HG02678 (cell line): ENCODE data around the gene GNS.
"Not testable (repeated sequence)": the region's sequence is repeated elsewhere in the genome, so short reads cannot be mapped to it uniquely, and the experiment has no call there.

ENCODE experiments used
- ATAC-seq: cut with Tn5 transposase; IDR thresholded peaks from one replicate; pipeline ENCODE4 v1.9.1; 2021; ENCODE audit warnings: mild to moderate bottlenecking, moderate library complexity; ENCODE audit not compliant: unreplicated experiment

Gene GNS

GRCh38 chr12:64699504-64700115 lies 59.6 kb downstream of the GNS start:
- no peak for ATAC-seq

- ATAC-seq: no peak
Observed at GRCh38 chr12:64696080-64696741, 63.0 kb downstream of the GNS start.

- ATAC-seq: no peak
Observed at GRCh38 chr12:64695550-64695949, 63.7 kb downstream of the GNS start.

- no peak for ATAC-seq
Observed at GRCh38 chr12:64694130-64695040, 64.8 kb downstream of the GNS start.

GRCh38 chr12:64691795-64692583 lies 67.2 kb downstream of the GNS start:
- no peak for ATAC-seq

GRCh38 chr12:64691227-64691794 lies 67.9 kb downstream of the GNS start:
- ATAC-seq: no peak

GRCh38 chr12:64690236-64690635 lies 69.0 kb downstream of the GNS start:
- not testable (repeated sequence) for ATAC-seq

- ATAC-seq: no peak
Observed at GRCh38 chr12:64688715-64689114, 70.5 kb downstream of the GNS start.

- ATAC-seq: no peak
Observed at GRCh38 chr12:64688219-64688618, 71.0 kb downstream of the GNS start.

GRCh38 chr12:64687816-64688215 lies 71.4 kb downstream of the GNS start:
- ATAC-seq: no peak

- no peak for ATAC-seq
Observed at GRCh38 chr12:64685605-64686004, 73.6 kb downstream of the GNS start.

GRCh38 chr12:64685050-64685449 lies 74.2 kb downstream of the GNS start:
- ATAC-seq: no peak

GRCh38 chr12:64683816-64684543 lies 75.2 kb downstream of the GNS start:
- ATAC-seq: no peak

- ATAC-seq: no peak
Observed at GRCh38 chr12:64682572-64683277, 76.5 kb downstream of the GNS start.

- ATAC-seq: peak; percentile 51
Observed at GRCh38 chr12:64681200-64682052, 77.8 kb downstream of the GNS start.

GRCh38 chr12:64680235-64680634 lies 79.0 kb downstream of the GNS start:
- no peak for ATAC-seq

- ATAC-seq: peak; percentile 38
Observed at GRCh38 chr12:64679487-64680001, 79.7 kb downstream of the GNS start.

GRCh38 chr12:64678835-64679234 lies 80.4 kb downstream of the GNS start:
- no peak for ATAC-seq
